SIG-M5 (cell line): ENCODE results near the gene SLAMF7.
A peak's percentile ranks its signal among the peaks of the same experiment; 100 is the strongest.
"Not testable (repeated sequence)": the region's sequence is repeated elsewhere in the genome, so short reads cannot be mapped to it uniquely, and the experiment has no call there.

ENCODE experiments used
- DNase-seq: peaks from one replicate; lab custom pipeline; 2025; lab: John Stamatoyannopoulos, UW

Gene SLAMF7, protein sequence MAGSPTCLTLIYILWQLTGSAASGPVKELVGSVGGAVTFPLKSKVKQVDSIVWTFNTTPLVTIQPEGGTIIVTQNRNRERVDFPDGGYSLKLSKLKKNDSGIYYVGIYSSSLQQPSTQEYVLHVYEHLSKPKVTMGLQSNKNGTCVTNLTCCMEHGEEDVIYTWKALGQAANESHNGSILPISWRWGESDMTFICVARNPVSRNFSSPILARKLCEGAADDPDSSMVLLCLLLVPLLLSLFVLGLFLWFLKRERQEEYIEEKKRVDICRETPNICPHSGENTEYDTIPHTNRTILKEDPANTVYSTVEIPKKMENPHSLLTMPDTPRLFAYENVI

DNA sequence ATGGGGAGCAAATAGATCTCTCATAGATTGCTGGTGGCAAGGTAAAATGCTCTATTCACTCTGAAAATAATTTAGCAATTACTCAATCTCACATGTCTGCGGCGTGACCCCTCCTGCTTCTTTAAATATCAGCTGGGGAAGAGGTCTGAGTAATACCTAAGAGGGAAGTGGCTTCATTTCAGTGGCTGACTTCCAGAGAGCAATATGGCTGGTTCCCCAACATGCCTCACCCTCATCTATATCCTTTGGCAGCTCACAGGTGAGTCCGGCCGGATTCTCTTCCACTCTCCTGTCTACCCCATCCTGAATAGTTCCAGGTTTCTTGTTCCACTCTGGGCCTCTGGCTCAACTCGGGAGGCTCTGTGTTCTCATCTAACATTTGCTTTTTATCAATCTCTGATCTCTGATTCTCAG, at the start of gene SLAMF7:
TSS of gene SLAMF7 (plus strand) at position 150 of the 414 bp plus-strand sequence. CDS start at position 205, 55 bp downstream.
- DNase-seq, result peak; percentile 86

DNA sequence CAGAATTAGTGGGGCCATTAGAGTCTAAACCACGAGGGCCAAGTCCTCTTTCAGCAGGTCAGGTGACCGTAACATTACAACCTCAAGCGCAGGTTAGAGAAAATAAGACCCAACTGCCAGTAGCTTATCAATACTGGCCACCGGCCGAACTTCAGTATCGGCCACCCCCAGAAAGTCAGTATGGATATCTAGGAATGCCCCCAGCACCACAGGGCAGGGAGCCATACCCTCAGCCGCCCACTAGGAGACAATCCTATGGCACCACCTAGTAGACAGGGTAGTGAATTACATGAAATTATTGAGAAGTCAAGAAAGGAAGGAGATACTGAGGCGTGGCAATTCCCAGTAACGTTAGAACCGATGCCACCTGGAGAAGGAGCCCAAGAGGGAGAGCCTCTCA, 46.7 kb upstream of the SLAMF7 start:
- not testable (repeated sequence) for DNase-seq

DNA sequence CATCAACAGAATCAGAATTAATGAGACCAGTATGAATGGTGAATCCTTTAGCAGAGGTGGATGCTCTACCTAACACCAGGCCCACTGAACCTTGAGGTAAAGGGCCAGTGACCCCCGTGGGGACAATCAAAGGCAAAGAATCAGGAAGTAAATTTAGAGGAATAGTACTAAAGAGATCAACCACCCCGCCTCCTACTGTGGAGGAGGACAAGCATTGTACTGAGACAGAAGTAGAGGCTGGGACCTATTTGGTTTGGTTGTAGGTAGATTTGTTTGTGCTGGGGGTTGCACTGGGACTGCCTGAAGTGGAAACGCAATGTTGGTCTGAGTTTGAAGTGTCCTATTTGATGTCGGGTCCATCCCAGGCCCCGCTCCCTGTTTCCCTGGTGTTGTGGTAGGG, 36.9 kb upstream of the SLAMF7 start:
- no peak for DNase-seq

DNA sequence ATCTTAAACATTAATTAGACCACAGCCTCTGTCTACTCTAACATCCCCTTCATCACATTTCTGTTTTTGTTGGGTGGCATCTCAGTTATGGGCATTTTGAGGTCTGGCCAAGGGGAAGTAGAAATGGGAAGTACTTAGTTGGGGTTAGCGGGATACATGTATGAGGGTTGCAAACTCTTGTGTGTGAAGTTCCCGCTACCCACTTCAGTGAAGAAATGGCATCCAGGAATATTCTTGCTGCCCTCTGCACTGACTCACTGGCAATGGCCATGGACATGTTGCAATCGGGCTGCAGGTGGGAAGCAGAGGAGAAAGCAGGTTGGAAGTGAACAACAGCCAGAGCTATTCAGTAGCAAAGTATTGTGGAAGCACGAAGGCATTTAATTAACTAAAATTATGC, 34.8 kb upstream of the SLAMF7 start:
- DNase-seq, result peak; percentile 68

DNA sequence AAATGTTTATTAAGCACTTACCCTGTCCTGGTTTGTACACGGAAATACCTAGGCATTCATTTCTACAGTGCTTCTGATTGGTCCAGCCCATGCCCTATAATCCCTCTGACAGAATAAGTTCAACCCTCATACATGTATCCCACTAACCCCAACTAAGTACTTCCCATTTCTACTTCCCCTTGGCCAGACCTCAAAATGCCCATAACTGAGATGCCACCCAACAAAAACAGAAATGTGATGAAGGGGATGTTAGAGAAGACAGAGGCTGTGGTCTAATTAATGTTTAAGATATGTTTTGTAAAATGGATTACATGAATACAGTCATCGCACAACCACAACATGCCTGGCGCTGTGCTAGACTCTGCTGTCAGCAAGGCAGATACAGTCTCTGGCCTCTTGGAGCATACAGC, 33.8 kb upstream of the SLAMF7 start:
- not testable (repeated sequence) for DNase-seq

DNA sequence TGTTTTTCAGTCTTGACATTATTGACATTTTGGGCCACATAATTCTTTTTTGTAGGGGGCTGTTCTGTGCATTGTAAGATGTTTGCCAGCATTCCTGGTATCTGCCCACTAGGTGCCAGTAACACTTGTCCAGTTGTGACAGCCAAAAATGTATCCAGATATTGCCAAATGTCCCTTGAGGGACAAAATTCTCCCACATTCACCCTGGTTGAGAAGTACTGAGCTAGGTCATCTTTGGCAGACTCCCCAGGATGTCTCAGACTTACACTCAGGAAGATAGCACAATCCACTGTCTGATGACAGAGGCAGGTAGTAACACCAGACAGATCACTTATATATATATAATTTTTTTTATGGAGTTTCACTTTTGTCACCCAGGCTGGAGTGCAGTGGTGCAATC, 33.3 kb upstream of the SLAMF7 start:
- no peak for DNase-seq

DNA sequence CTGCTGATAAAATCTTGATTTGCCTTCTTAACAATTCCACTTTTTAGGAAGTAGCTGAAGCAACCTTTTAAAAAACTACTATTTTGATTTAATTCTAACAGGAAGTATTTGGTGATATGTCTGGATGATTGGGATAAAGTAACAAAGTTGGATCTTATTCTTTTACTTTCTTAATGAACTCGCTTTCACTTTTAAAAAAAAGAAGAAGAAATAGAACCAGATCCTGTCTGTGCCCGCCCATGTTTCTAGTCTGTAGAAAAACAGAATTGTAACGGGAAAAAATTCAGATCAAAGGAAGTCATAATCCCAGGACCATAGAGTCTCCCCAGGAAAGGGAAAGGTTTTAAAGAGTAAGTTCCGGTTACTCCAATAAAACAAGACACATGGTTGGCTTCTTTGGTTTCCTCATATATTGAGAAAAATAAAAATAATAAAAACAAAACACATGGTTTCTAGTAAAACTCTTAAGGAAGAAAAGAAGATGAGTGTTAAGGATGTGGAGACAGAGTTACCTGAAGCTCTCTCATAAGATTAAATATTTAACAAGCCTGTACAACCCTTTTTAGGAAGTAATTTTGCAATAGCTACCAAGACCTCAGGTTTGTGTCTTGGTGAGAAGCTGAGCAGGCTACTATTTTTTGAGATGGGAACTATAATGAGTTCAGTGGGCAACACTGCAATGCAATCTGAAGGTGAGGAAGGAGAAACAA, 32.4 kb upstream of the SLAMF7 start:
- DNase-seq, result no peak

DNA sequence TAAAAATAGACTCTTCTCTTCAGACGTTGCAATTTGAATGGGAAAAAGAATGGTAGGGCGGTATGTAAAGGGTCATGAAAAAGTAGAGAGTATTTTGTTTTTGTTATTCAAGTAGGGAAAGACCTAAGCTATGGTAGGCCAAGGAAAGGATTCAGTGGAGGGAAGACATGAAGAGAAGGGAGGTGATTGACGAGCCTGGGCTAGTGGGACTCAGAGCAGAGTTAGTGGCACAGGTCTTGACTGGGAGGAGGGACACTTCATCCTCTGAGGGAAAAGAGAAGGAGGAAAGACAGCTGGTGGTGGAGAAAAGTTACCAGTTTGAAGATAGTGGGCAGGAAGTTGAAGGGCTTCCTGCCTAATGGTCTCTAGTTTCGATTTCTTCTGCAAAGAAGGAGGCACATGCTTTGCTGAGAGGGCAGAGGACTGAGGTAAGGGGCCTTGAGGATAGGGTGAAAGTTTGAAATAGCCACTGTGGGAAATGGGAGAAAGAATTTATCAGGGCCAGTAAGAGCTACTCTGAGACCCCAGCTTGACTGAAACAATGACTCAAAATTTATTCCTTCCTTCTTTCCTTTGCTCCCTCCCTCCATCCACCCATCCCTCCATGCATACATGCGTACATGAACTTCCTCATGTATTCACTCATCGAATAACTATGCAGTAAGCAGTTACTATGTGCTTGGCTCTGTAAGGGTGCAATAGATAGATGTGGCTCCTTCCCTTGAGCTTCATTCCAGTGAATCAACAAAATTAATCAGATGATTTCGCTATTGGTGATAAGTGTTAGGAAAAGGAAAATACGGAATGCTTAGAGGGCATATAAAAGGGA, 31.6 kb upstream of the SLAMF7 start:
- DNase-seq, result no peak

DNA sequence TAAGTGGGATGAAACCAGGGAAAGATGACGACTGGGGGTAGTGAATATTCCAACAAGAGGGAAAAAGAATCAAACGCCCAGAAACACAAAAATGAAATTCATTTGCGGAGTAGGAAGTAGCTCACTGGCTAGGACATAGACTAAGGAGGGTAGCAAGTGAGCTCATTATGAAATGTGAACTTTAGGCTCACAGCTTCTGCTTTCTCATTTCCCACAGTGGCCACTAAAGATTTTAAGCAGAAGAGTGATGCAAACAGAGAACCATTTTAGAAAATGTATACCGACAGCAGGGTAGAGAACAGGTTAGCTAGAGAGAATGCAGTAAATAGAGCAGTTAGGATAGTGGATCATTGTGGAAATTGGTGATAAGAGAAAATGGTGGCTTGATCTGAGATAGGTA, 30.9 kb upstream of the SLAMF7 start:
- DNase-seq, result peak; percentile 78

DNA sequence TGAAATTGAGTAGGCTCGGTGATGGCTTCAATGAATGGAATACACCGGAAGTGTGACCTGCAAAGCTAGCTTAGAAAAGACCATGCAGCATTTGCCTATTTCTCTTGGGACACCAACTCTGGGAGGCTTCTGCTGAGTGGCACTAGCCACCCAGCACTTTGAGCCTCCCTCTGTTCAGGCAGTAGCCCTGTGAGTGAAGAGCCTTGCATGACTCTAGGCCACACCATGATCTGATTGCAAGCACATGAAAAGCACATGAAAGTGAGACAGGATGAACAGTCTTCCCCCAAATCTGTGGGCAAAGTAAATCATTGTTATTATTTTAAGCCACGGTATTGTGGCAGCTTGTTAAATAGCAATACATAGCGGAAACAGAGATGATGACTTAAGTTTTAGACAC, 30.2 kb upstream of the SLAMF7 start:
- no peak for DNase-seq

DNA sequence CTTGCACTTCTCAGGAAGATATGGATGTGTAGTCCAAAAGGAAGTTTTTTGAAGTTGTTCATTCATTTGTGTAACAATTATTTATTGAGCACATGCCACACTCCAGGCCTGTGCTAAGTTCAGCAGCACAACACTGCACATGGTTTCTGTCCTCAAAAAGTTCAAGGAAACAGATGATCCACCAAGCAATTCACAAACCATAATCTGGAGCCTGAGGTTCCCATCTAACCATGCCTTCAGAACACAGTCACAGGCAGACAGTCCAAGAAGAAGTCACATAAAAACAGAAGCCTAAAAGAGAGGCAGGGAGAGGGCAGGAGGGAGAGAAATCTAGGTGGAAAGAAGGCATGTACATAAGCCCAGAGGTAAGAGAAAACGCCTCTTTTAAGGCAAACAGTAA, 29.3 kb upstream of the SLAMF7 start:
- DNase-seq, result no peak

DNA sequence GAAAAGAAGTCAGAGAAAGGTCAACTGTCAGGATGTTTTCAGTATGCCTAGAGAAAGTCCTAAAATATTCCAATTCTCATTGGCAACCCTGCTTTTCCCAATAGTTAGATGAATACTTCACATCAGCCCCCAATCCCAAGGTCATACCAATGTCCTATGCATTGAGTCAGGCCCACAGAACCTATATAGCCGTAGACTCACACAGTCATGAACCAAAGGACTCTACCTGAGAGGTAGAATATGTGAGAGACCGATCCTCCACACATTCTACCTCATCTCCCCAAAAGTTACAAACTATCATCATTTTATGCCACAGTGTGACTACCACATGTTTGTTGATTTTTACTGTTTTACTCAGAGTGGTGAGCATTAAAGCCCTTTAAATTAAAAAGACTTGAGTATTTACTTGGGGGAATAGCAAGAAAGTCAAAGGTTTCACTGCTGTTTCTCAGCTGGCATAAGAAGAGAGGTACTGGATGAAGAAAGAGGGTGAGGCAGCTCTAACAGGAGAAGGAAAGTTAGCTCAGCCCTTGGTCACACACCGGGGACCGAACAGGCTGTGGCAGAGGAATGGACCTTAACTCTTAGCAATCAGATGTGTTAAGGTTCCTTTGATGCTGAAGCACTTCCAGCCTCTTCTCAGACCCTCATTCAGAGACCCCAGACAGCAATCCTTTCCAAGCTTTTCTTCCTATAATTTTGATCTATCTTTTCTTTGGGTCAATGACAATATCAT, 28.4 kb upstream of the SLAMF7 start:
- no peak for DNase-seq

DNA sequence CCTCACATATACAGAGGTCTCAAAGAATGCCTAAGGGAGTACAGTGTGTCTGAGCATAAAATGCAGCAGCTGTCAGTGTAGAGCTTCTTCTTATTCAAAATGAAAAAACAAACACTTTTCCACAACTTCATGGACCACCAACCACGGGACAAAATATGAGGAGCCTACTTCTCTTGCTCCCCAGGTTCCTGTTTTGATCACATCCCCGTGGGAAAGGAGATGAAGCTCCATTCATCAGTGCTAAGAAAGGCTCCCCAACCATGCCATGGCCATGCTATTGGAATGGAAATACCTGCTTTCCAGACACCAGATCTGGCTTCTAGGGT, 27.8 kb upstream of the SLAMF7 start:
- DNase-seq, result no peak

DNA sequence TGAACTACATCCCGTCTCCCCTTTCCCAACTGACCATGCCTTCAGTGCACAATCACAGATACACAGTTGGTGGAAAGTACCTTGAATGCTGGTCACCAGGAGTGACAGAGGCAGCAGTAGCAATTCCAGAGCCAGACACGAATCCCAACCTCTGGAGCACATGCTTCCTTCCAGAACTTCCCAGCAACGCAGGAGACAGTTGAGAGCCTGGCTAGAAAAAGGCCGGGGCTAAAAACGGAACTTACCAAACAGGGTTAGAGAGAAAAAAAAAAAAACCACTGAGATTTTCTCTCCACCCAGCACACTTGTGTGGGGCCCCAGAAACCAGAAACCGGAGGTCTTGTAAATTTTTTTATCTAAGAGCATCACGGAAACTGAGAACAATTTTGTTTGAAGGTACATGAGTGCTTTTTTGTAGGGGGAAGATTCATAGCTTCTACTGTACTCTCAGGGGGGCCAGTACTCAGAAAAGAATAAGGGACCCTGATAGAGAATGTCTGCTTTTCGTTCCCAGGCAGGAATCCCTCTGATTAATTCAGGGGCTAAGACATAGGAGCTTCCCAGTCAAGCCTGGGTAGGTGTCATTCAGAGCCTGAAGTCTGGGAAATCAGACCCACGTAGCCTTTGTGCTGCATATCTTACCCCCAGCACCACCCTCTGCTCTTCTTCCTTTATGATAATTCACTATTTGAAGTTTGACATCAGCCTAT, 27.3 kb upstream of the SLAMF7 start, which contains the start of gene CD48:
TSS of gene CD48 (minus strand) at position 221 of the 710 bp plus-strand sequence. CDS start at position 162, 59 bp downstream.
- peak; percentile 41 for DNase-seq

DNA sequence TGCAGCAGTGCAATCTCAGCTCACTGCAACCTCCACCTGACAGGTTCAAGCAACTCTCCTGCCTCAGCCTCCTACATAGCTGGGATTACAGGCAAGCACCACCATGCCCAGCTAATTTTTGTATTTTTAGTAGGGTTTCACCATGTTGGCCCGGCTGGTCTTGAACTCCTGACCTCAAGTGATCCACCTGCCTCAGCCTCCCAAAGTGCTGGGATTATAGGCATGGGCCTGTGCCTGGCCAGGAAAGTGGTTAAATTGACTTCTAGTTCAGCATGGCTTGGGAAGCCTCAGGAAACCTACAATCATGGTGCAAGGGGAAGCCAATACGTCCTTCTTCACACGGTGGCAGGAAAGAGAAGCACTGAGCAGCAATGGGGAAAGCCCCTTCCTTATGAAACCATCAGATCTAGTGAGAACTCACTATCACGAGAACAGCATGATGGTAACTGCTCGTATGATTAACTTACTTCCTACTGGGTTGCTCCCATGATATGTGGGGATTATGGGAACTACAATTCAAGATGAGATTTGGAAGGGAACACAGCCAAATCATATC, 26.4 kb upstream of the SLAMF7 start:
- peak; percentile 35 for DNase-seq

DNA sequence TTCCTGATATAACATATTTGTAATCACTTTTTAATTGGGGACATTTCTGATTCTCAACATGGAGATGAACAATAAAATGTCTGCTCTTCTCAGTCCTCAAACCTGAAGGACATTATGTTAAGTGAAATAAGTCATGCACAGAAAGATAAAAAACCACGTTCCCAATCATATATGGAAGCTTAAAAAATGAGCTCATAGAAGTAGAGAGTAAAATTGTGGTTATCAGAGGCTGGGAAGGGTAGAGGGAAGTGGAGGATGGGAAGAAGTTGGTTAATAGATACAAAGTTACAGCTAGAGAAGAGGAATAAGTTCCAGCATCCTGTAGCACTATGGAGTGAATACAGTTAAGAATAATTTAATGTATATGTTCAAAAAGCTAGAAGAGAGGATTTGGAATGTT, 25.9 kb upstream of the SLAMF7 start:
- no peak for DNase-seq

DNA sequence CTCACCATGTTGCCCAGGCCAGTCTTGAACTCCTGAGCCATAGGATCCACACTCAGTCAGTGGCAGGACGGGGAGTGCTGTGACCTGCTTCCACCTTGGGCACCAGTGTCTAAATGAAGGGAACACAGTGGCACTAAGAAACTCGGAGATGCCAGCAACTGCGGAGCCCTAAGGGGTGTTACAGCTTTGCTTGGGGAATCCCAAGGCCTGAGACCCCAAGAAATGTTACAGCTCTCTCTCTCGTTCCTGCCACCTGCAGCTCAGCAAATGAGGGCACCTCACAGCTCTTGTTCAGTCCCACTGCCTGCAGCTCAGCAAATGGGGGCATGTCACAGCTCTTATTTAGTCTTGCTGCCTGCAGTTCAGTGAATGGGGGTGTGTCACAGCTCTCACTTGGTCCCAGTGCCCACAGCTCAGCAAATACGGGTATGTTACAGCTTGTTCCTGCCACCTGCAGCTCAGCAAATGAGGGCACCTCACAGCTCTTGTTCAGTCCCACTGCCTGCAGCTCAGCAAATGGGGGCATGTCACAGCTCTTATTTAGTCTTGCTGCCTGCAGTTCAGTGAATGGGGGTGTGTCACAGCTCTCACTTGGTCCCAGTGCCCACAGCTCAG, 24.9 kb upstream of the SLAMF7 start:
- not testable (repeated sequence) for DNase-seq

DNA sequence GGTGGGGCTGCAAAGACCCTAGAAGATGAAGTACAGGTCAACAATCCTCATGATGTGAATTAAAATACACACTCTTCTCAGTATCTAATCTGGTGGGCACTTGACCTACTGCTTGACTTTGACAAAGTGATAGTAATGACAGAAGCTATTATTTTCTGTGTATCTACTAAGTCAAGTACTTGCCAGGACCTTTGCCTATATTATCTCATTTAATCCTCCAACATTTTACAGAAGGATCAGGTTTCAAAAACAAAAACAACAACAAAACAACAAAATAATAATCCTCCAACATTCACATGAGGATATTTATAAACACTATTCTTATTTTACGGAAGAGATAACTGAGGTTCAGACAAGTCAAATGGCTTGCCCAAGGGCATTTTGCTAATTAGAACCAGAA, 23.0 kb upstream of the SLAMF7 start:
- DNase-seq, result no peak

DNA sequence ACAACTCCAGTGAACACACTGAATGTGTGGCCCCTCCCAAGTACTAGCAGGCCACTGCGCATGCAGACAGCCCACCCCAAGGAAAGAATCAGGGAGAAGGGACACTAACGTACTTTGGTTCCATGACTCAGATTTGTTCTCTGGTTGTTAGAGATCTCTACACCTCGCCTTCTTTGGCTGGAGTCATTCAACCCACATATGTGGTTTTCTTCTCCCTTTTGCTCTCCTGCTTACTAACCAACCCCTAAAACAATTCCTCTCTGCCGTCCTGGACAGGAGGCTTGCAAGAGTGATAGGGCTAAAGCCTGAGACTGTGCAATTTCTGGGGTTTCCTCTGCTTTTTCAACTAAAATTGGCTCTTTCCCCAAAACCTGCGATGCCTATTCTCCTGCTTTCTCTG, 21.7 kb upstream of the SLAMF7 start:
- no peak for DNase-seq

DNA sequence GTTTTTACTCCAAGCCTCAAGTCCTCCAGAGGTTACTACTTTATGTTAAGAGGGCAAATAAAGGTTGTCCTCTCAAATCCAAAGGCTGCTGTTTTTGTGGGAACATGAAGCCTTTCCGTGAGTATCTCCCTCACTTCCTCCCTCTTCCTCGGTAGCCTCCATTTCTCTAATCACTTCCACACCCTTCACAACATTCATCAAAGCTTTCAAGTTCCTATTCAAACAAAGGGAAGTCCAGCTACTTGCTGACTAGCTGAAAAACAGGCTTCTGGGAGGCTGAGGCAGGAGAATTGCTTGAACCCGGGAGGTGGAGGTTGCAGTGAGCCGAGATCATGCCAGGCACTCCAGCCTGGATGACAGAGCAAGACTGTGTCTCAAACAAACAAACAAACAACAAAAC, 20.8 kb upstream of the SLAMF7 start:
- DNase-seq, result no peak
